ENCODE measurements around the gene SHISAL1. TPM values are rescaled to one million over a fixed set of nuclear protein-coding genes. Genes with fewer than 3 reads are reported as not detected.

The SHISAL1 gene
- total RNA-seq, 1 donor from 2014 or later: 7.5 TPM

GRCh38 chr22:44218071-44218470 lies 94.7 kb downstream of the SHISAL1 start:
- DNase-seq (ENCODE audit: low spot score): no peak
- TF ChIP-seq CTCF (IDR thresholded peaks at IDR 0.05): no peak
- no peaks in the 10 kb centered on the region for H3K4me1 Mint-ChIP-seq (ENCODE audit: low read depth)
- H3K9me3 Mint-ChIP-seq (ENCODE audit: low read depth): peaks cover 5% of the 10 kb centered on the region
- no peaks in the 10 kb centered on the region for H3K36me3 Mint-ChIP-seq (ENCODE audit: low read depth)
- no peak overlapping the region for H3K4me3 Mint-ChIP-seq (ENCODE audit: unreplicated experiment)
- H3K27ac Mint-ChIP-seq (ENCODE audit: unreplicated experiment): no peak overlapping the region
- H3K27me3 Mint-ChIP-seq (ENCODE audit: low read depth): peaks cover 12% of the 10 kb centered on the region

- H3K36me3 Mint-ChIP-seq (ENCODE audit: low read depth): no peaks in the 10 kb centered on the region
- no peak for TF ChIP-seq CTCF (IDR thresholded peaks at IDR 0.05)
- no peak overlapping the region for H3K4me3 Mint-ChIP-seq (ENCODE audit: unreplicated experiment)
- H3K27me3 Mint-ChIP-seq (ENCODE audit: low read depth): peaks cover 9% of the 10 kb centered on the region
- H3K9me3 Mint-ChIP-seq (ENCODE audit: low read depth): peaks cover 5% of the 10 kb centered on the region
- H3K27ac Mint-ChIP-seq (ENCODE audit: unreplicated experiment): no peak overlapping the region
- H3K4me1 Mint-ChIP-seq (ENCODE audit: low read depth): peaks cover 5% of the 10 kb centered on the region
- no peak for DNase-seq (ENCODE audit: low spot score)
Measured at GRCh38 chr22:44217346-44217745, 95.4 kb downstream of the SHISAL1 start.

GRCh38 chr22:44215287-44215686 lies 97.5 kb downstream of the SHISAL1 start:
- Mint-ChIP-seq H3K4me1 (ENCODE audit: low read depth) (peaks cover 23% of the 10 kb centered on the region), H3K4me3 (ENCODE audit: unreplicated experiment) (no peak overlapping the region), H3K27me3 (ENCODE audit: low read depth) (no peaks in the 10 kb centered on the region), H3K36me3 (ENCODE audit: low read depth) (no peaks in the 10 kb centered on the region), H3K9me3 (ENCODE audit: low read depth) (no peaks in the 10 kb centered on the region), H3K27ac (ENCODE audit: unreplicated experiment) (no peak overlapping the region)
- no peak for TF ChIP-seq CTCF (IDR thresholded peaks at IDR 0.05)
- no peak for DNase-seq (ENCODE audit: low spot score)

- no peak for DNase-seq (ENCODE audit: low spot score)
- Mint-ChIP-seq H3K36me3 (ENCODE audit: low read depth) (peaks cover 3% of the 10 kb centered on the region), H3K27me3 (ENCODE audit: low read depth) (peaks cover 3% of the 10 kb centered on the region), H3K4me3 (ENCODE audit: unreplicated experiment) (no peak overlapping the region), H3K4me1 (ENCODE audit: low read depth) (peaks cover 23% of the 10 kb centered on the region), H3K27ac (ENCODE audit: unreplicated experiment) (no peak overlapping the region), H3K9me3 (ENCODE audit: low read depth) (peaks cover 5% of the 10 kb centered on the region)
- TF ChIP-seq CTCF (IDR thresholded peaks at IDR 0.05): no peak
Measured at GRCh38 chr22:44214764-44215163, 98.0 kb downstream of the SHISAL1 start.

GRCh38 chr22:44214187-44214586 lies 98.6 kb downstream of the SHISAL1 start:
- DNase-seq (ENCODE audit: low spot score): no peak
- peaks cover 5% of the 10 kb centered on the region for H3K27me3 Mint-ChIP-seq (ENCODE audit: low read depth)
- no peak for TF ChIP-seq CTCF (IDR thresholded peaks at IDR 0.05)
- H3K4me3 Mint-ChIP-seq (ENCODE audit: unreplicated experiment): no peak overlapping the region
- peaks cover 11% of the 10 kb centered on the region for H3K9me3 Mint-ChIP-seq (ENCODE audit: low read depth)
- H3K36me3 Mint-ChIP-seq (ENCODE audit: low read depth): peaks cover 6% of the 10 kb centered on the region
- H3K27ac Mint-ChIP-seq (ENCODE audit: unreplicated experiment): no peak overlapping the region
- peaks cover 23% of the 10 kb centered on the region for H3K4me1 Mint-ChIP-seq (ENCODE audit: low read depth)
